ENCODE results near the gene UNC13D. TPM values are rescaled to one million over a fixed set of nuclear protein-coding genes. Genes with fewer than 3 reads are reported as not detected.

Gene UNC13D
- total RNA-seq, 3 donors from 2014 or later = 18.4 to 40.2 (median 23.0) TPM

DNA sequence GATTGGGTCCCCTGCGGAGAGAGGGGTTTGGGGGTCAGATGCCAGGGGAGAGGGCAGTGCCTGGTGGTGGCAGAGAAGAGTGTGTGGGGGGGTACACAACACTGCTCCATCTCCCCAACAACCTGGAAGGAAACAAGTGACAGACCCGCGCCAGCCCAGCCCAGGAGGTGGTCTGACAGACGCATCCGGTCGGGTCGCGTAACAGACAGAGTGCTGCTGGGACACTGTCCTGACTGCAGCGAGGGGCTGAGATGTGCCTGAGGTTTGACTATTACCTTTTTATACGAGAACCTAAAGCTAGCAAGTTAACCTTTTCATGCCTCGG, 16.2 kb downstream of the UNC13D start:
- ATAC-seq = no peak
- Histone ChIP-seq H3K4me1 (ENCODE audit: low read depth) (peaks cover 12% of the 10 kb centered on the region), H3K9me3 (no peaks in the 10 kb centered on the region), H3K36me3 (ENCODE audit: low read depth) (no peaks in the 10 kb centered on the region), H3K4me3 (no peak overlapping the region)
- no peak for DNase-seq
- intact Hi-C loops (cut with DNase I, micrococcal nuclease) = no loop called here
- TF ChIP-seq, protein P1, sequence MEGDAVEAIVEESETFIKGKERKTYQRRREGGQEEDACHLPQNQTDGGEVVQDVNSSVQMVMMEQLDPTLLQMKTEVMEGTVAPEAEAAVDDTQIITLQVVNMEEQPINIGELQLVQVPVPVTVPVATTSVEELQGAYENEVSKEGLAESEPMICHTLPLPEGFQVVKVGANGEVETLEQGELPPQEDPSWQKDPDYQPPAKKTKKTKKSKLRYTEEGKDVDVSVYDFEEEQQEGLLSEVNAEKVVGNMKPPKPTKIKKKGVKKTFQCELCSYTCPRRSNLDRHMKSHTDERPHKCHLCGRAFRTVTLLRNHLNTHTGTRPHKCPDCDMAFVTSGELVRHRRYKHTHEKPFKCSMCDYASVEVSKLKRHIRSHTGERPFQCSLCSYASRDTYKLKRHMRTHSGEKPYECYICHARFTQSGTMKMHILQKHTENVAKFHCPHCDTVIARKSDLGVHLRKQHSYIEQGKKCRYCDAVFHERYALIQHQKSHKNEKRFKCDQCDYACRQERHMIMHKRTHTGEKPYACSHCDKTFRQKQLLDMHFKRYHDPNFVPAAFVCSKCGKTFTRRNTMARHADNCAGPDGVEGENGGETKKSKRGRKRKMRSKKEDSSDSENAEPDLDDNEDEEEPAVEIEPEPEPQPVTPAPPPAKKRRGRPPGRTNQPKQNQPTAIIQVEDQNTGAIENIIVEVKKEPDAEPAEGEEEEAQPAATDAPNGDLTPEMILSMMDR (IDR thresholded peaks at IDR 0.05) = no peak

DNA sequence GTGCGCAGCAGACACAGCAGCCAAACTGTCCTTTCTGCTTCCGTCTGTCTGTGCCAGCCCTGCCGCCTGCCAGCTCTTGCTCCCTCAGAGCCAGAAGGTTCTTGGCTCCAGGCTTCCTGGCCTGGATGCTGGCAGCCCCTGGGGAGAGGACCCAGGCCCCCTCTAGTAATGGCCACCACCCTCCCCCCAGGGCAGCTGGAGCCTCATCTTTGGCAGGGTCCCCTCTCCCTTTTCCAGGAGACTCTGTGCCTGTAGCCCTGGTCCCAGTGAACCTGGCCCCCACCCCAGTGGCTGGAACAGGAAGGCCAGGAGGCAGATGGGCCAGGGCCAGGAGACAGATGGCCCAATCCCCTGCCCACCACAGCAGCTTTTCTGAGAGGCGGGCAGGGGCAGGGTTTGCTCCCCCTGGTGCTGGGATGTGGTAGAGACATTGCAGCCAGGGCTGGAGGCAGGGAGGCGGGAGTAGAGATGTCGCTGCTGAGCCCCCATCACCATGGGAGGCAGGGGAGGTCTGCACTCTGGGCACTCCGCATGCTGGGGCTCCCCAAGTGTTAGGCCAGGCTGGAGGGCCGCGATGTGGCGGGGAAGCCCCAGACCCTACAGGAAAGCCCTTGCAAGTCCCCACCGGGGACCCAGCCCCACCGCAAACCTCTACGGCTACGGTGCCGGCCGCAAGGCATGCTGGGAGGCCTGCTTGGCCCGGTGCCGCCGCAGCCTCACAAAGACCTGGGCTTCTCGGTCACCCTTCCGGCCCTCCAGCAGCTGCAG, 16.7 kb downstream of the UNC13D start:
- Histone ChIP-seq H3K4me3 (no peak overlapping the region), H3K36me3 (ENCODE audit: low read depth) (no peaks in the 10 kb centered on the region), H3K9me3 (no peaks in the 10 kb centered on the region), H3K4me1 (ENCODE audit: low read depth) (peaks cover 12% of the 10 kb centered on the region)
- DNase-seq = peak; percentile 64 to 75 (median 73)
- TF ChIP-seq, protein P1 (IDR thresholded peaks at IDR 0.05) = peak; percentile 68
- intact Hi-C loops (cut with DNase I, micrococcal nuclease) = no loop called here
- peak; percentile 56 for ATAC-seq

GRCh38 chr17:75826561-75827307, 17.5 kb downstream of the UNC13D start:
- Histone ChIP-seq H3K36me3 (ENCODE audit: low read depth) (no peaks in the 10 kb centered on the region), H3K4me1 (ENCODE audit: low read depth) (peaks cover 12% of the 10 kb centered on the region), H3K4me3 (no peak overlapping the region), H3K9me3 (no peaks in the 10 kb centered on the region)
- TF ChIP-seq, protein P1 (IDR thresholded peaks at IDR 0.05) = no peak
- intact Hi-C loops (cut with DNase I, micrococcal nuclease) = no loop called here
- ATAC-seq (no peak), DNase-seq (no peak)

GRCh38 chr17:75825748-75826370, 18.3 kb downstream of the UNC13D start:
- no peak overlapping the region for H3K4me3 ChIP-seq
- no peaks in the 10 kb centered on the region for H3K36me3 ChIP-seq (ENCODE audit: low read depth)
- peaks cover 11% of the 10 kb centered on the region for H3K4me1 ChIP-seq (ENCODE audit: low read depth)
- TF ChIP-seq, protein P1 (IDR thresholded peaks at IDR 0.05) = no peak
- intact Hi-C loops (cut with DNase I, micrococcal nuclease) = no loop called here
- ATAC-seq (no peak), DNase-seq (no peak)
- H3K9me3 ChIP-seq = no peaks in the 10 kb centered on the region

- H3K9me3 ChIP-seq = no peaks in the 10 kb centered on the region
- no peaks in the 10 kb centered on the region for H3K36me3 ChIP-seq (ENCODE audit: low read depth)
- TF ChIP-seq, protein P1 (IDR thresholded peaks at IDR 0.05) = no peak
- DNase-seq (peak in 1 of 3 donors; percentile 46), ATAC-seq (no peak)
- H3K4me3 ChIP-seq = no peak overlapping the region
- intact Hi-C loops (cut with DNase I, micrococcal nuclease) = no loop called here
- H3K4me1 ChIP-seq (ENCODE audit: low read depth) = peaks cover 8% of the 10 kb centered on the region
These were observed 19.1 kb downstream of the UNC13D start for GRCh38 chr17:75825149-75825552.

Measured in mucosa of descending colon (tissue), 3 donors.